Measurements from ENCODE around the gene TNFRSF25. TPM values are rescaled to one million over a fixed set of nuclear protein-coding genes. Genes with fewer than 3 reads are reported as not detected.

The TNFRSF25 gene
- total and polyA plus RNA-seq, 10 of the 15 experiments (the other 5 are each of a cell fraction or from before 2014, with no cell fraction given), result 0.23 to 8.6 (median 0.46) TPM; not detected in 5

- TF ChIP-seq, protein P1, sequence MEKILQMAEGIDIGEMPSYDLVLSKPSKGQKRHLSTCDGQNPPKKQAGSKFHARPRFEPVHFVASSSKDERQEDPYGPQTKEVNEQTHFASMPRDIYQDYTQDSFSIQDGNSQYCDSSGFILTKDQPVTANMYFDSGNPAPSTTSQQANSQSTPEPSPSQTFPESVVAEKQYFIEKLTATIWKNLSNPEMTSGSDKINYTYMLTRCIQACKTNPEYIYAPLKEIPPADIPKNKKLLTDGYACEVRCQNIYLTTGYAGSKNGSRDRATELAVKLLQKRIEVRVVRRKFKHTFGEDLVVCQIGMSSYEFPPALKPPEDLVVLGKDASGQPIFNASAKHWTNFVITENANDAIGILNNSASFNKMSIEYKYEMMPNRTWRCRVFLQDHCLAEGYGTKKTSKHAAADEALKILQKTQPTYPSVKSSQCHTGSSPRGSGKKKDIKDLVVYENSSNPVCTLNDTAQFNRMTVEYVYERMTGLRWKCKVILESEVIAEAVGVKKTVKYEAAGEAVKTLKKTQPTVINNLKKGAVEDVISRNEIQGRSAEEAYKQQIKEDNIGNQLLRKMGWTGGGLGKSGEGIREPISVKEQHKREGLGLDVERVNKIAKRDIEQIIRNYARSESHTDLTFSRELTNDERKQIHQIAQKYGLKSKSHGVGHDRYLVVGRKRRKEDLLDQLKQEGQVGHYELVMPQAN (conservative IDR thresholded peaks at IDR 0.05), result no peak
- TF ChIP-seq PAX5 (IDR thresholded peaks at IDR 0.05; ENCODE audit: borderline replicate concordance, low read depth, low read length) (peak; percentile 83; the same call in 1 of the 2 replicates), MXI1 (IDR thresholded peaks at IDR 0.05; ENCODE audit: low read depth, low read length) (peak; percentile 46; the same call in 1 of the 2 replicates), NBN (IDR thresholded peaks at IDR 0.05) (peak; percentile 56; the same call in 1 of the 2 replicates), STAT3 (IDR thresholded peaks at IDR 0.05; ENCODE audit: low read depth, low read length) (no peak), ATF7 (IDR thresholded peaks at IDR 0.05; ENCODE audit: low read depth) (peak; percentile 76), SP1 (IDR thresholded peaks at IDR 0.05; ENCODE audit: low read depth, low read length) (peak; percentile 19), MTA3 (IDR thresholded peaks at IDR 0.05; ENCODE audit: borderline replicate concordance, low read length) (no peak), CBFB (IDR thresholded peaks at IDR 0.05; ENCODE audit: low read depth) (no peak; the same call in 1 of the 2 replicates), DPF2 (IDR thresholded peaks at IDR 0.05) (peak; percentile 59; the same call in 1 of the 2 replicates), FOS (IDR thresholded peaks at IDR 0.05; ENCODE audit: borderline replicate concordance, extremely low read depth, insufficient read length) (no peak), YY1 (IDR thresholded peaks at IDR 0.05; ENCODE audit: low read depth, low read length) (0 out of 2 replicates have a peak, but pooled peaks have one; percentile 11), SMARCA5 (IDR thresholded peaks at IDR 0.05) (no peak), SREBF2 (IDR thresholded peaks at IDR 0.05; ENCODE audit: low read length) (no peak), TCF7 (IDR thresholded peaks at IDR 0.05; ENCODE audit: borderline replicate concordance) (0 out of 2 replicates have a peak, but pooled peaks have one; percentile 18), TCF3 (IDR thresholded peaks at IDR 0.05; ENCODE audit: borderline replicate concordance, insufficient read depth, low read depth, low read length) (peak; percentile 66; the same call in 1 of the 2 replicates), TCF12 (IDR thresholded peaks at IDR 0.05; ENCODE audit: low read depth, low read length) (peak; percentile 75), RUNX3 (IDR thresholded peaks at IDR 0.05; ENCODE audit: low read length) (peak; percentile 67), USF1 (IDR thresholded peaks at IDR 0.05; ENCODE audit: borderline replicate concordance, extremely low read length, insufficient read depth, low read depth, low read length) (peak; percentile 49), NR2C2 (IDR thresholded peaks at IDR 0.05; ENCODE audit: borderline replicate concordance, control insufficient read depth, insufficient read length, low read depth) (no peak), NFIC (IDR thresholded peaks at IDR 0.05; ENCODE audit: low read depth, low read length) (peak; percentile 62; the same call in 1 of the 2 replicates), GABPA (IDR thresholded peaks at IDR 0.05; ENCODE audit: low read depth) (no peak), BHLHE40 (IDR thresholded peaks at IDR 0.05; ENCODE audit: borderline replicate concordance in 1 of 2, low read depth in 2 of 2, low read length in 1 of 2) (peak; percentile 69 to 79)
- TF ChIP-seq, protein P2, sequence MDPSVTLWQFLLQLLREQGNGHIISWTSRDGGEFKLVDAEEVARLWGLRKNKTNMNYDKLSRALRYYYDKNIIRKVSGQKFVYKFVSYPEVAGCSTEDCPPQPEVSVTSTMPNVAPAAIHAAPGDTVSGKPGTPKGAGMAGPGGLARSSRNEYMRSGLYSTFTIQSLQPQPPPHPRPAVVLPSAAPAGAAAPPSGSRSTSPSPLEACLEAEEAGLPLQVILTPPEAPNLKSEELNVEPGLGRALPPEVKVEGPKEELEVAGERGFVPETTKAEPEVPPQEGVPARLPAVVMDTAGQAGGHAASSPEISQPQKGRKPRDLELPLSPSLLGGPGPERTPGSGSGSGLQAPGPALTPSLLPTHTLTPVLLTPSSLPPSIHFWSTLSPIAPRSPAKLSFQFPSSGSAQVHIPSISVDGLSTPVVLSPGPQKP (IDR thresholded peaks at IDR 0.05; ENCODE audit: low read depth, low read length), result no peak
- TF ChIP-seq, protein P3, sequence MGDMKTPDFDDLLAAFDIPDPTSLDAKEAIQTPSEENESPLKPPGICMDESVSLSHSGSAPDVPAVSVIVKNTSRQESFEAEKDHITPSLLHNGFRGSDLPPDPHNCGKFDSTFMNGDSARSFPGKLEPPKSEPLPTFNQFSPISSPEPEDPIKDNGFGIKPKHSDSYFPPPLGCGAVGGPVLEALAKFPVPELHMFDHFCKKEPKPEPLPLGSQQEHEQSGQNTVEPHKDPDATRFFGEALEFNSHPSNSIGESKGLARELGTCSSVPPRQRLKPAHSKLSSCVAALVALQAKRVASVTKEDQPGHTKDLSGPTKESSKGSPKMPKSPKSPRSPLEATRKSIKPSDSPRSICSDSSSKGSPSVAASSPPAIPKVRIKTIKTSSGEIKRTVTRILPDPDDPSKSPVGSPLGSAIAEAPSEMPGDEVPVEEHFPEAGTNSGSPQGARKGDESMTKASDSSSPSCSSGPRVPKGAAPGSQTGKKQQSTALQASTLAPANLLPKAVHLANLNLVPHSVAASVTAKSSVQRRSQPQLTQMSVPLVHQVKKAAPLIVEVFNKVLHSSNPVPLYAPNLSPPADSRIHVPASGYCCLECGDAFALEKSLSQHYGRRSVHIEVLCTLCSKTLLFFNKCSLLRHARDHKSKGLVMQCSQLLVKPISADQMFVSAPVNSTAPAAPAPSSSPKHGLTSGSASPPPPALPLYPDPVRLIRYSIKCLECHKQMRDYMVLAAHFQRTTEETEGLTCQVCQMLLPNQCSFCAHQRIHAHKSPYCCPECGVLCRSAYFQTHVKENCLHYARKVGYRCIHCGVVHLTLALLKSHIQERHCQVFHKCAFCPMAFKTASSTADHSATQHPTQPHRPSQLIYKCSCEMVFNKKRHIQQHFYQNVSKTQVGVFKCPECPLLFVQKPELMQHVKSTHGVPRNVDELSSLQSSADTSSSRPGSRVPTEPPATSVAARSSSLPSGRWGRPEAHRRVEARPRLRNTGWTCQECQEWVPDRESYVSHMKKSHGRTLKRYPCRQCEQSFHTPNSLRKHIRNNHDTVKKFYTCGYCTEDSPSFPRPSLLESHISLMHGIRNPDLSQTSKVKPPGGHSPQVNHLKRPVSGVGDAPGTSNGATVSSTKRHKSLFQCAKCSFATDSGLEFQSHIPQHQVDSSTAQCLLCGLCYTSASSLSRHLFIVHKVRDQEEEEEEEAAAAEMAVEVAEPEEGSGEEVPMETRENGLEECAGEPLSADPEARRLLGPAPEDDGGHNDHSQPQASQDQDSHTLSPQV (IDR thresholded peaks at IDR 0.05), result no peak
Observed at GRCh38 chr1:6414443-6414844, 51.5 kb downstream of the TNFRSF25 start (continued).
